Amygdala (tissue), 56 donors: ENCODE measurements around the gene ERC2.

Source experiments
- DNase-seq, 56 donors: peaks; one replicate each; lab custom pipeline; 2025; lab: John Stamatoyannopoulos, UW

ERC2 gene

DNA sequence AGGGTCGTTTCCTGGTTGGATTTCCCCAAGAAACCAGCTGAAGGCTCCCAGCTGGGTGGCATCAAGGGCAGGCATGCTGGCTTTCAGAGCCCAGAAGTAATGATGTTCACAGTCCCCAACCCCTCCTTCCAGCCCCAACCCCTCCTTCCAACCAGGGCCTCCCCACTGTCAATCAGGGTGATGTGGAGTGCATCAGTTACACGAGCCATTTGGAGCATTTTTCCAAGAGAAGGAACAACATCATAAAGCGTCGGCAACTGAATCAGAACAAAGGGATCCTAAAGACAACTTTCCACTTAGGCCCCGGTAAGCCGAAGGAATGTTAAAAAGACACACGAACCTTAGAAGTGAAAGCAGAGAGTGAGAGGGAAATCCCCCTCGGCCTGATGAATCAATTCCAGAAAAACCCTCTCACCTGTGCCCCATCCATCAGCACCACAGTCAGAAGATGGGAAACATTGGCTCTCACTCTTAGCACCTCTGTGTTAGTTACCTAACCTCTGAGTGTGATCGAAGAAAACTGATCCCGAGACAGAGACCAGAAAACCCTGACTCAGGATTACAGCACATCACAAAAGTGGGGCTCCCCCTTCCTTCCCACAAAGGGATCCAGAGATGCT lies 880.0 kb downstream of the ERC2 start:
- no peak for DNase-seq

- no peak for DNase-seq
Measured at GRCh38 chr3:55585856-55586255, 882.4 kb downstream of the ERC2 start.

GRCh38 chr3:55584716-55585368 lies 883.4 kb downstream of the ERC2 start:
- DNase-seq, result no peak

- DNase-seq, result no peak
Measured at GRCh38 chr3:55584030-55584429, 884.2 kb downstream of the ERC2 start.

GRCh38 chr3:55583475-55583874 lies 884.8 kb downstream of the ERC2 start:
- no peak for DNase-seq

GRCh38 chr3:55579496-55579895 lies 888.8 kb downstream of the ERC2 start:
- DNase-seq, result no peak

DNA sequence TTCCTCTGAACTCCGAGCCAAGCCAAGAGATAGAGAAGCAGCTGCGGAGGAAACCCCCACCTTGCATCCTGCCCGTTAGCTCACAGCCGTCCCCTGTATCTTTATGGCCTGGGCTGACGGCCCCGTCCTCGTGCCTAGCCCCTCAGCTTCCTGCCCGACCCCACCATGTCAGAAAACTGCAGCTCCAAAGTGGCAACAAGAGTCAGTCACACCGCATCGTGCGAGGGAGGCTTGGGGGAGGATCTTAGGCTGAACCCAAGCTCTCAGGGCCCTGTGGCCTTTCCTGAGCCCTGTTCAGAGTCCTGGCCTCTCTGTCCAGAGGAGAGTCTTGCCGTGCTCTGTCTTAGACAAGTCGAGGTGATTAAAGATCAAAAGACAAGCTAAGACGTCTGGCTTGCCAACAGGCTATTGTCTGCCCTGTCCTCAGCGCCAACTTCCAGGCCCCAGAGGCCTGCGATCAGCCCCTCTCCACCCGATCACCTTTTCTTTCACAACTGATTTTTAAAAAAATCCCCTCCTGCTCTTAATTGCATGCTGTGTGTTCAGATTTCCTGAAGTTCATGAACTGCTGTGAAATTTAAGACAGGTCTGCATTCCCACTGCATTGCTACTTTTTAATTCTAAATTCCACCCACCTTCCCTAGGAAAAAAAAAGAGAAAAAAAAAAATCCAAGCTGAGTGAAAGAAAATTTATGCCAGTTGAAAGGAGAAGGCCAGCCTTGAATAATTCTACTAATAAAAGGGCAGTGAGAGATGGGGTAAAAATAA lies 891.5 kb downstream of the ERC2 start:
- DNase-seq, result no peak

DNA sequence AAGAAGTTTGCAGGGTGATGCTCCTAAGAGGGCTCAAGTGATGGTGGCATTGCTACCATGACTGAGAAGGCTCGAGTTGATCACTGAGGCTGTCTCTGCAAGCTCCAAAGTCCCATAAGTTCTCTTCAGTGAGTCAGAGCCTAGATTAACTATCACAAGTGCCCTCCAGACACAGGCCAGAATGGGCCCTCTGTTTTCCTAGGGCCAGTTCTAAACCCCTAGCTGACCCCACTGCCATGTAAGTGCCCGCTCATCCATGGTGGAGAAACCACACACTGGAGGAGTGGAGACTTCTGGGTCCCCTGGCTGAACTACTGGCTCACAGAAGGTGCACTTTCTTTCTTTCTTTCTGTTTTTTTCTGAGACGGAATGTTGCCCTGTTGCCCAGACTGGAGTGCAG lies 893.6 kb downstream of the ERC2 start:
- DNase-seq, result no peak

DNA sequence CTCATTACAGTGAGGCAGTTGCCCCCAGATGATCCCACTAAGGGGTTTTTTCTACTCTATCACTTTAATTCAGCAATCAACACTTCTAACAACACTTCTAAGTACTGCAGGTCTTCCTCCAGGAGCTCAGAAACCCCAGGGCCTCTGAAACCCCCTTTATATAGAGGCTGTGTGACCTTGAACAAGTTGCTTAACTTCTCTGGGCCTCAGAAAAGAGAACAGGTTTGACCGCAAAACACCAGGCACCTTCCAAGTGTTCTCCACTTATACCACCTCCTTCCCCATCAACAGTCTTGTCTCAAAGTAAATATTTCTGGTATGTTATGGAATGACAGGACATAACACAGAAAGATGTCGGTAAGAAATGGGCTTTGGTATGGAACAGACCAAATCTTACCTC lies 895.5 kb downstream of the ERC2 start:
- DNase-seq, result no peak

DNA sequence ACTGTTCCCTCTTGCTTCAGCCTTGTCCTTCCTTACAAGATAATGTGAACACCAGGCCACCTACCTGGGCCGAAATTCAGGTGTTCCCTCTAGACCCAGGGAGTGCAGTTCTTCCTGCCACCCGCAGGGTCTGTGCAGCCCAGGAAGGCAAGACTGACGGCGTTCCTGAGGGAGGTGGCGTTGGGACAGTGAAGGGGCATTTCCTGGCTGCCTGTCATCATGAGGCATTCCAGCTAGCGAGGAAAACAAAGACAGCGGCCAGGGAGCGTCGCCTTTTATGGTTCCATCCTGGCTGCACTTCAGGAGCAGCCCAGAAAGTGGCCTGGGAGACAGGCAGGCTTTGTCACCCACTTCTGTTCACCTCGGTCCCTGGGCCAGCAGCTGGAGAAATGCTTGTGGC lies 896.4 kb downstream of the ERC2 start:
- peak in 18 of 56 donors; percentile 4 to 51 (median 12) for DNase-seq

- no peak for DNase-seq
Measured at GRCh38 chr3:55571216-55571813, 897.0 kb downstream of the ERC2 start.

- DNase-seq, result no peak
Measured at GRCh38 chr3:55570271-55570711, 898.0 kb downstream of the ERC2 start.

GRCh38 chr3:55569033-55569599 lies 899.2 kb downstream of the ERC2 start:
- DNase-seq, result no peak

DNA sequence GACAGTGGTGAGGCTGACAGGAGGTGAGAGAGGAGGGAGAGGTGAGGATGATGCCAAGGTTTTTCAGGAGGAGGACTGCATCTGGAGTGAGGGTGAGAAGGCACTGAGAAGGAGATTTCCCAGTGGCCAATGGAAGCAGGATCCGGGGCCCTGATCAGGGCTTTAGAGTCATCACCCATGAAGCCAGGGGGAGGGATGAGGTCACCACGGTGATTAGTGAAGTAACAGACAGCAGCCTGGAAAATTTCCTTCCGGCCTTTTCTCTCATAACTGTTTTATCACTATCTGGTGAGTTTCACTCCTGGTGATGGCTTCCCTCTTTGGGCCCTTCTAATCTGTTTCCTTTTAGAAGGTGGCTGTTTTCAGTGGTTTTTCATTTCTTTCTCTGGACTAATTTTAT lies 900.7 kb downstream of the ERC2 start:
- no peak for DNase-seq

DNA sequence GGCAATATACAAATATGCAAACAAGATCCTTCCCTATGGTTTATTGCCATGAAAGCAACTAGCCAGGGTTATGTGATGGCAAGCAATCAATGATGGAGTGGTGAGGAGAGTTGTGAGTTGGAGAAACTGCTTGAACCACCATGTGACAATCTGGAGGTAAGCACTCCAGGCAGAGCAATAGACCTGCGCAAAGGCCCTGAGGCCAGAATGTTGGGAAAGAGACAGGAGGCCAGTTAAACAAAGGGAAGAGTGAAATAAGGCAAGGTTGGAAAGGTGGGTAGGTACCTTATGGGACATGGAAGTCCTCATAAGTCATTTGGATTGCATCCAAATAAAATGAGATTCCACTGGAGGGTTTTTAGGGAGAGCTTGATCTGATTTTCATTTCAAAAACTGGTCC lies 901.1 kb downstream of the ERC2 start:
- DNase-seq, result no peak

- no peak for DNase-seq
Measured at GRCh38 chr3:55565521-55565920, 902.7 kb downstream of the ERC2 start.

- no peak for DNase-seq
Measured at GRCh38 chr3:55564726-55565125, 903.5 kb downstream of the ERC2 start.

DNA sequence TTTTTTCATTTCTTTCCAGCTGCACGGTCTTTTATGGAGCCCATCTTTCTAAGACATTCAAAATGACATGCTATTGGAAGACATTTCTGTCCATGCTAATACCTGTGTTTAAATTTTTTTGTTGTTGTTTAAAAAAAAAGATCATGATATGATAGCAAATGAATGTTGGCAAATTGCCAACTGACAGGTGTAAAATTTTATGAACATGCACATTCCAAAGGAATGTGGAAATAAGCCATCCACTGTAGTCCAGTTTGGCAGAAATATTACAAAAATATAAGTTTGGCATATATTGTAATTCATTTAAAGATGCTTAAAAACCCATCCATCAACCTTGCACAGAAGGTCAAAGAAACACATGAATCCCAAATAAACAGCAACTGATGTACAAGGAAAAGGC lies 905.6 kb downstream of the ERC2 start:
- DNase-seq, result no peak

DNA sequence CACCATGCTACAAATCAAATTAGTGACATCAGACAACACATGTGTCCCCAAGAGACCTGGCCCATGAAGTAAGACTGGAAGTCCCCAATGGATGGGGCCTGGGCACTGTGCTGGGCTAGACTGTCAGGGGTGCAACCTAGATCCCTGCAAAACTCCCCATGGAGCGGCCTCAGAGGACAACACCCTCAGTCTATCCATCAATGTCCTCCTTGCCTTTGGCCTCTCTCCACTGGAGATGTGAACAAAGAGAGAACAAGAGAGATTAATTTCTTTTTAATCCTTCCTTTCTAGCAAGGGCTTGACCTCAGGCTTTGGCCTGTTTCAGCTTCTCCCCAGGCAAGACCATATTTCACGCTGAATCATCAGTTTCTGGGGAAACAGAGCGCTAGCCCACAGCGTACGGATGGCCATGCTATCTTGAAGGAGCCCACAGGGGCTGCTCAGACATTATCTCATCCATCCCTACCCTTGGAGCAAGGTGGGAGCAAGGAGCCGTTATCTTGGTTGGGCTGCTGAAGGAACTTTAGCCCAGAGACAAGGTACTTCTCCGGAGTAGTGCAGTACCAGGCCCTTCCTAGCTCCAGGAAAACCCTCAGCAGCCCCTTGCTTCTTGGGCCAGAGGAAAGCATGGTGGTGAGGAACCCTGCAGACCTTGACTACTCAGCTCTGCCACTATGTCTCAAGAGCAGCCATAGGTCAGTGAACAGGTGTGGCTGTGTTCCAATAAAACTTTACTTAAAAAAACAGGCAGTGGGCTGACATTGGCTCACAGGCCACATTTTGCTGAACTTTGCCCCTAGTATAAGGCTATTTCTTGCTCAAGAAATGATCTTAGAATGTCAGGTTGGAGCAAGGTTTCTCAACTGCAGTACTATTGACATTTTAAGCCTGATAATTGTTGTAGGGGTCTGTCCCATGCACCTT lies 908.5 kb downstream of the ERC2 start:
- no peak for DNase-seq

GRCh38 chr3:55558316-55558715 lies 910.0 kb downstream of the ERC2 start:
- no peak for DNase-seq
